ENCODE data around the gene HEATR9. TPM values are rescaled to one million over a fixed set of nuclear protein-coding genes. Genes with fewer than 3 reads are reported as not detected.
"Not testable (repeated sequence)": the region's sequence is repeated elsewhere in the genome, so short reads cannot be mapped to it uniquely, and the experiment has no call there.

The HEATR9 gene
- total RNA-seq, 1 donor from 2014 or later, result not detected

DNA sequence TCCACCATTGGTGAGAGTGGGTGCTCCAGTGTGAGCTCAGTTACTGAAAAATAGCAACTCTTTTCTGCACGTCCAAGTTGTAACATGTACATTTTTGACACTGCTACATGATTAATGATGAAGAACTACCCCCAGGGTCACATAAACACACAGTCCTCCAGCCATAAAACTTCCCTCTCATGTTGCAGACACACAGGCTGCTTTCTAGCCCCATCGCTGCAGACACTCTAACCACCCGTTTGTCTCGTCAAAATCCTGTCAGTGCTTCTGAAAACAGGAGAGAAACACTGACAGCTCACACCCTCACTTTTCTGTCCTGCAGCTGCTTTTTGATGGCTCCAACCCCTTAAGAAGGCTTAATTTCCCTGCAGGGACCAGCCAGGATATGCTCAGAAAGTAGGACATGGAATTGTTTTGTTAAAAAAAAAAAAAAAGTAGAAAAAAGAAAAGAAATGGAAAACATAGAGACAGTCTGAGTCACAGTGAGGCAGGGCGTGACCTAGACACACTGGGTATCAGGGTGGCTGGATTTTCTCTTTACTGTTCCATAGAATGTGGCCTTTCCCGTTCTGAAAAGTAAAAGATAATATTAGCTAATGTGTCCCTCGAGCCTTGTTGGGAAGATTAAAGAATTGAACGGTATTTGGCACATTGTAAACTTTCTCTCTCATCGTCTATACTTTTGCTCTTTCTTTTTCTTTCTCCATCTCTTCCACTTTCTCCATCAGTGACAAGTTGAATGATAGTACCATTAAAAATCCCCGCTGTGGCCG, 32.2 kb upstream of the HEATR9 start:
- H3K27me3 Mint-ChIP-seq (ENCODE audit: unreplicated experiment), result peaks cover 3% of the 10 kb centered on the region
- H3K9me3 Mint-ChIP-seq (ENCODE audit: unreplicated experiment), result no peaks in the 10 kb centered on the region
- H3K4me1 Mint-ChIP-seq (ENCODE audit: low read depth, unreplicated experiment), result peaks cover 3% of the 10 kb centered on the region
- no peak overlapping the region for H3K4me3 Mint-ChIP-seq (ENCODE audit: unreplicated experiment)
- no peaks in the 10 kb centered on the region for H3K36me3 Mint-ChIP-seq (ENCODE audit: unreplicated experiment)
- TF ChIP-seq CTCF (IDR thresholded peaks at IDR 0.05; ENCODE audit: partially characterized antibody, unreplicated experiment), result no peak
- no peak overlapping the region for H3K27ac Mint-ChIP-seq (ENCODE audit: unreplicated experiment)
- DNase-seq, result no peak

DNA sequence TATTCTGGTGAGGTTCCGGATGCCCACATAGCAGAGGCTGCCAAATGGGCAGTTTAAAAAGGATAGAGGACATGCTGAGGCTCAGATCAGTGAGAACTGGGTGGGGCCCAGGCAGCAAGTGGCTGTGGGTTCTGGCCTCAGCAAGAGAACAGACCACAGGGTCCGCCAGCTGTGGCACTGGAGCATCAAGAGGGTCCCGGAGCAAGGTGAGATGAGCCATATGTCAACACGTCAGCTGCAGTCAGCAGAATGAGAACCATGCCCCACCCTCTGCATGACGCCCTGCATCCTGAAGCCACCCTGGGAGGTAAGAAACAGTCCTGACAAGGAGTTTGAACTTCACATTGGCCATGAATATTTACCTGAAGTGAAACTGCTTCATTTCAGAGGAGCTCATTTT, 31.6 kb upstream of the HEATR9 start:
- Mint-ChIP-seq H3K4me1 (ENCODE audit: low read depth, unreplicated experiment) (peaks cover 3% of the 10 kb centered on the region), H3K36me3 (ENCODE audit: unreplicated experiment) (no peaks in the 10 kb centered on the region), H3K27ac (ENCODE audit: unreplicated experiment) (no peak overlapping the region), H3K9me3 (ENCODE audit: unreplicated experiment) (no peaks in the 10 kb centered on the region), H3K27me3 (ENCODE audit: unreplicated experiment) (peaks cover 3% of the 10 kb centered on the region), H3K4me3 (ENCODE audit: unreplicated experiment) (no peak overlapping the region)
- TF ChIP-seq CTCF (IDR thresholded peaks at IDR 0.05; ENCODE audit: partially characterized antibody, unreplicated experiment), result no peak
- DNase-seq, result no peak

DNA sequence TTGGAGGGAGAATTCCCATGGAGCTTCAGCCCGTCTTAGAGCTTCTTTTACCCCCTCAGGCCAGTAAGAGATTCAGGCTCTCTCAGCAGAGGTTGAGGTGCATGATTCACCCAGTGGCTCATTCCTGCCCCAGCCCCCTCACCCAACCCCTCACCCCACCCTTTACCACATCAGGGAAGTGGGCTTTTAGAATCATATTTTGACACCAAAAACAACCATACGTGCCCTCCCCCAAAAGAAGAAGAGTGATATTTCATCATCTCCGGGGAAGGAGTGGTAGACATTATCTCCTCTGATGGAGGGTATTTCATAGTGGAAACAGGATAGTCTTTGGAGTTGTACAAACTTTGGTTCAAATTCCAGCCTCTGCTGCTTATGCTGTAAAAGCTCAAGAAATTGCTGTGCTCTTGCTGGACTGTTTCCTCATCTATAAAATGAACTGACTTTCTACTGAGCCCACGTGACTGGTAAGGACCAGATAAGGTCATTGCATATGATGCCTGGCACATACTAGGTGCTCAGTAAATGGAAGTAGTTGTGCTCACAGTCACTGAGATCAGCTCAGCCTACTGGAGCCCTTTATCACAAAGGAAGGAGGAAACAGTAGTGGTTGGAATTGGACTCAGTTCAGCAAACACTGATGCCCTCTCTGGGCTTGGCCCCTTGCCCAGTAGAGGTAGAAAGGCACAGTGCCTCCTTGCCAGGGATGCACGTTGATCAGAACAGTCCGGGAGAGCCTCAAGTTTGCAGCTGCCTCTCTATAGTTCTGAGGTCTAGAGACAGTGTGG, 29.8 kb upstream of the HEATR9 start:
- Mint-ChIP-seq H3K27me3 (ENCODE audit: unreplicated experiment) (peaks cover 3% of the 10 kb centered on the region), H3K27ac (ENCODE audit: unreplicated experiment) (no peak overlapping the region), H3K36me3 (ENCODE audit: unreplicated experiment) (no peaks in the 10 kb centered on the region), H3K9me3 (ENCODE audit: unreplicated experiment) (no peaks in the 10 kb centered on the region), H3K4me3 (ENCODE audit: unreplicated experiment) (no peak overlapping the region), H3K4me1 (ENCODE audit: low read depth, unreplicated experiment) (peaks cover 3% of the 10 kb centered on the region)
- no peak for DNase-seq
- TF ChIP-seq CTCF (IDR thresholded peaks at IDR 0.05; ENCODE audit: partially characterized antibody, unreplicated experiment), result no peak

- not testable (repeated sequence) for H3K9me3 Mint-ChIP-seq (ENCODE audit: unreplicated experiment); H3K4me1 Mint-ChIP-seq (ENCODE audit: low read depth, unreplicated experiment); H3K4me3 Mint-ChIP-seq (ENCODE audit: unreplicated experiment)
These were observed 29.1 kb upstream of the HEATR9 start for GRCh38 chr17:35897772-35898171.

GRCh38 chr17:35895636-35896587, 27.2 kb upstream of the HEATR9 start:
- Mint-ChIP-seq H3K27me3 (ENCODE audit: unreplicated experiment) (peaks cover 3% of the 10 kb centered on the region), H3K4me3 (ENCODE audit: unreplicated experiment) (no peak overlapping the region)
- TF ChIP-seq CTCF (IDR thresholded peaks at IDR 0.05; ENCODE audit: partially characterized antibody, unreplicated experiment), result no peak

More at GRCh38 chr17:35897772-35898171, 29.1 kb upstream of the HEATR9 start:
- not testable (repeated sequence) for H3K27me3 Mint-ChIP-seq (ENCODE audit: unreplicated experiment); H3K36me3 Mint-ChIP-seq (ENCODE audit: unreplicated experiment); H3K27ac Mint-ChIP-seq (ENCODE audit: unreplicated experiment); DNase-seq

More at GRCh38 chr17:35895636-35896587, 27.2 kb upstream of the HEATR9 start:
- H3K9me3 Mint-ChIP-seq (ENCODE audit: unreplicated experiment), result no peaks in the 10 kb centered on the region
- peaks cover 3% of the 10 kb centered on the region for H3K4me1 Mint-ChIP-seq (ENCODE audit: low read depth, unreplicated experiment)
- no peak for DNase-seq
- no peaks in the 10 kb centered on the region for H3K36me3 Mint-ChIP-seq (ENCODE audit: unreplicated experiment)
- no peak overlapping the region for H3K27ac Mint-ChIP-seq (ENCODE audit: unreplicated experiment)

Measured in glutamatergic neuron (in vitro differentiated cells).